Chondrocyte (in vitro differentiated cells): ENCODE measurements around the gene TAS2R9. TPM values are rescaled to one million over a fixed set of nuclear protein-coding genes. Genes with fewer than 3 reads are reported as not detected.
"Not testable (repeated sequence)": the region's sequence is repeated elsewhere in the genome, so short reads cannot be mapped to it uniquely, and the experiment has no call there.

ENCODE experiments used
- DNase-seq: peaks from one replicate; pipeline ENCODE4 v3.0.0; 2021; ENCODE audit warnings: mixed read lengths, low spot score
- H3K27ac Mint-ChIP-seq: one replicate; pipeline ENCODE4 v1.8.0; 2021; ENCODE audit warnings: mild to moderate bottlenecking, moderate library complexity, mixed read lengths; ENCODE audit not compliant: unreplicated experiment
- H3K27me3 Mint-ChIP-seq: 2 replicates; pipeline ENCODE4 v1.8.0; 2021; ENCODE audit warnings: low read depth, mixed read lengths
- H3K36me3 Mint-ChIP-seq: 2 replicates; pipeline ENCODE4 v1.8.0; 2021; ENCODE audit warnings: low read depth, mixed read lengths
- H3K4me1 Mint-ChIP-seq: 2 replicates; pipeline ENCODE4 v1.8.0; 2021; ENCODE audit warnings: low read depth, mild to moderate bottlenecking, mixed read lengths
- H3K4me3 Mint-ChIP-seq: one replicate; pipeline ENCODE4 v1.8.0; 2021; ENCODE audit warnings: mild to moderate bottlenecking, moderate library complexity, mixed read lengths; ENCODE audit not compliant: unreplicated experiment
- H3K9me3 Mint-ChIP-seq: 2 replicates; pipeline ENCODE4 v1.8.0; 2021; ENCODE audit warnings: low read depth, mixed read lengths
- CTCF ChIP-seq: fragments of 200-600 bp; sonication (generic); IDR thresholded peaks from 2 replicates; pipeline ENCODE4 v1.5.0; 2021; ENCODE audit warnings: antibody characterized with exemption, mild to moderate bottlenecking, moderate library complexity
- total RNA-seq: library from RNA; stranded (reverse); gene quantifications from 3 replicates; pipeline ENCODE4 v1.2.1, GENCODE V29; 2021

TAS2R9 gene
- total RNA-seq, 1 donor from 2014 or later = not detected

GRCh38 chr12:10794222-10794621 lies 15.7 kb downstream of the TAS2R9 start:
- Mint-ChIP-seq H3K27ac (no peak overlapping the region), H3K27me3 (peaks cover 25% of the 10 kb centered on the region), H3K4me3 (no peak overlapping the region), H3K36me3 (no peaks in the 10 kb centered on the region), H3K9me3 (no peaks in the 10 kb centered on the region), H3K4me1 (no peaks in the 10 kb centered on the region)
- TF ChIP-seq CTCF = no peak
- no peak for DNase-seq

GRCh38 chr12:10791769-10792168 lies 18.2 kb downstream of the TAS2R9 start:
- peaks cover 18% of the 10 kb centered on the region for H3K27me3 Mint-ChIP-seq
- not testable (repeated sequence) for H3K4me1 Mint-ChIP-seq, H3K4me3 Mint-ChIP-seq, H3K27ac Mint-ChIP-seq, DNase-seq, H3K36me3 Mint-ChIP-seq, H3K9me3 Mint-ChIP-seq

- Mint-ChIP-seq H3K4me3 (no peak overlapping the region), H3K27me3 (peaks cover 18% of the 10 kb centered on the region), H3K9me3 (no peaks in the 10 kb centered on the region), H3K36me3 (no peaks in the 10 kb centered on the region), H3K4me1 (no peaks in the 10 kb centered on the region), H3K27ac (no peak overlapping the region)
- no peak for DNase-seq
- TF ChIP-seq CTCF = no peak
Measured at GRCh38 chr12:10783252-10783651, 26.7 kb downstream of the TAS2R9 start.

- no peak for TF ChIP-seq CTCF
Measured at GRCh38 chr12:10779103-10779502, 30.9 kb downstream of the TAS2R9 start.

GRCh38 chr12:10771132-10771733 lies 38.7 kb downstream of the TAS2R9 start:
- Mint-ChIP-seq H3K27ac (no peak overlapping the region), H3K4me1 (no peaks in the 10 kb centered on the region), H3K27me3 (peaks cover 64% of the 10 kb centered on the region), H3K4me3 (no peak overlapping the region), H3K9me3 (no peaks in the 10 kb centered on the region), H3K36me3 (no peaks in the 10 kb centered on the region)
- peak; percentile 96 for TF ChIP-seq CTCF
- no peak for DNase-seq

More at GRCh38 chr12:10779103-10779502, 30.9 kb downstream of the TAS2R9 start:
- peaks cover 31% of the 10 kb centered on the region for H3K27me3 Mint-ChIP-seq
- no peaks in the 10 kb centered on the region for H3K36me3 Mint-ChIP-seq
- no peak for DNase-seq
- H3K4me3 Mint-ChIP-seq = no peak overlapping the region
- H3K4me1 Mint-ChIP-seq = no peaks in the 10 kb centered on the region
- H3K9me3 Mint-ChIP-seq = no peaks in the 10 kb centered on the region
- no peak overlapping the region for H3K27ac Mint-ChIP-seq

GRCh38 chr12:10759657-10760056 lies 50.3 kb downstream of the TAS2R9 start:
- no peak for TF ChIP-seq CTCF
- DNase-seq = no peak
- Mint-ChIP-seq H3K9me3 (peaks cover 8% of the 10 kb centered on the region), H3K27ac (no peak overlapping the region), H3K4me3 (no peak overlapping the region), H3K27me3 (peaks cover 39% of the 10 kb centered on the region), H3K4me1 (no peaks in the 10 kb centered on the region), H3K36me3 (peaks cover 5% of the 10 kb centered on the region)
